HG03045 (cell line): ENCODE results near the gene ECSCR.
A peak's percentile ranks its signal among the peaks of the same experiment; 100 is the strongest.
"Not testable (repeated sequence)": the region's sequence is repeated elsewhere in the genome, so short reads cannot be mapped to it uniquely, and the experiment has no call there.

Experiments used
- ATAC-seq: cut with Tn5 transposase; IDR thresholded peaks from one replicate; pipeline ENCODE4 v1.9.1; 2021; ENCODE audit warnings: mild to moderate bottlenecking, moderate library complexity; ENCODE audit not compliant: unreplicated experiment

Gene ECSCR, protein sequence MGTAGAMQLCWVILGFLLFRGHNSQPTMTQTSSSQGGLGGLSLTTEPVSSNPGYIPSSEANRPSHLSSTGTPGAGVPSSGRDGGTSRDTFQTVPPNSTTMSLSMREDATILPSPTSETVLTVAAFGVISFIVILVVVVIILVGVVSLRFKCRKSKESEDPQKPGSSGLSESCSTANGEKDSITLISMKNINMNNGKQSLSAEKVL

DNA sequence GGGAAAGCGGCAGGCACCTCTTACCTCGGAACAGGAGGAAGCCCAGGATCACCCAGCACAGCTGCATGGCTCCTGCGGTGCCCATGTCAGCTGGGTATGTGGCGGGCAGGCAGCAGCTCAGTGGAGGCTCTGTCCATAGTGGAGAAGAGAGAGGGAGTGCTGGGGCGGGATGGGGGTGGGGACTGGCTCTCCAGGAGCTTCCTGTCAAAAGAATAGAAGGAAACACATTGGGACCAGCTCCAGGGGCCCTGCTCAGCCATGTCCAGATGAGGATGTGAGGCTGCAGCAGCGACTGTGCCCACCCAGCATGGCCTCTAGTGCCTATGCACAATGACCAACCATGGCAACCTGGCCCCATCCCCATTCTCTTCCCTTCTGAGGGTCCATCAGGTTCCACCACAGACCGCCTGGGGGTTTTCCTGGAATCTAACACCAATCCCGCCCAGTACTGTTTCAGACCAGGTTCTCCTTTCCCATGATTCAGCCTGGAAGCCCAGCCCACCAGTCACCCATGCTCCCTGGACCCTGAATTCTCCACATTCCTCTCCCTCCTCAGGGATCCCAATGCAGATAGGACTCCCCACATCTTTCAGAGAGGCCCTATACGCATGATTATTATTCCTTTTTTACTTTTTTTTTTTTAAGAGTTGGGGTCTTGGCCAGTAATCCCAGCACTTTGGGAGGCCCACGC is at the start of gene ECSCR:
TSS of gene ECSCR (minus strand) at position 158 of the 691 bp plus-strand sequence. CDS start at position 85, 73 bp downstream.
- ATAC-seq, result no peak

DNA sequence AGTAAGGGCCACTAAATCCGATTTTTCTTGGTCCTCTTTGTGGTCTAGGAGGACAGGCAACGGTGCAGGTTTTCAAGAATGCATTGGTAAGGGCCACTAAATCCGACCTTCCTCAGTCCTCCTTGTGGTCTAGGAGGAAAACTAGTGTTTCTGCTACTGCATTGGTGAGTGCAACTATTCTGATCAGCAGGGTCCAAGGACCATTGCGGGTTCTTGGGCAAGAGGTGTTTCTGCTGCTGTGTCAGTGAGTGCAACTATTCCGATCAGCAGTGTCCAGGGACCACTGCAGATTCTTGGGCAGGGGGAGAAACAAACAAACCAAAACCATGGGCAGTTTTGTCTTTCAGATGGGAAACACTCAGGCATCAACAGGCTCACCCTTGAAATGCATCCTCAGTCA is 42.2 kb upstream of the ECSCR start:
- not testable (repeated sequence) for ATAC-seq

DNA sequence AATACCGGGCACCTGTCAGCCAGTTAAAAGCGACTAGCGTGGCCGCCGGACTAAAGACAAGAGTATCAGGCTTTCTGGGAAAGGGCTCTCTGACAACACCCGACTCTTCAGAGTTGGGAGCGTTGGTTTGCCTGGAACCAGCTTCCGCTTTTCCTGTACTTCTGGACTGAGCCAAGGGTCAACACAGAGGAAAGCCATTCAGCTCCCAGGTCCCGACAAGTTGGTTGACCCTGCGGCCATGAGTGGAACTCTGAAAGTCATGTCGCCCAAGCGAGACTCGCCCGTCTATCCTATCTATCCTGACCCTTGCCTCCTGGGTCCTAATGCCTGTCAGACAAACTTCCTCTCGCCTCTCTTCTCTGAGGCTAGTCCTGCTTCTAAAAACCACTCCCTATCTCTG is 41.3 kb upstream of the ECSCR start:
- ATAC-seq, result not testable (repeated sequence)

DNA sequence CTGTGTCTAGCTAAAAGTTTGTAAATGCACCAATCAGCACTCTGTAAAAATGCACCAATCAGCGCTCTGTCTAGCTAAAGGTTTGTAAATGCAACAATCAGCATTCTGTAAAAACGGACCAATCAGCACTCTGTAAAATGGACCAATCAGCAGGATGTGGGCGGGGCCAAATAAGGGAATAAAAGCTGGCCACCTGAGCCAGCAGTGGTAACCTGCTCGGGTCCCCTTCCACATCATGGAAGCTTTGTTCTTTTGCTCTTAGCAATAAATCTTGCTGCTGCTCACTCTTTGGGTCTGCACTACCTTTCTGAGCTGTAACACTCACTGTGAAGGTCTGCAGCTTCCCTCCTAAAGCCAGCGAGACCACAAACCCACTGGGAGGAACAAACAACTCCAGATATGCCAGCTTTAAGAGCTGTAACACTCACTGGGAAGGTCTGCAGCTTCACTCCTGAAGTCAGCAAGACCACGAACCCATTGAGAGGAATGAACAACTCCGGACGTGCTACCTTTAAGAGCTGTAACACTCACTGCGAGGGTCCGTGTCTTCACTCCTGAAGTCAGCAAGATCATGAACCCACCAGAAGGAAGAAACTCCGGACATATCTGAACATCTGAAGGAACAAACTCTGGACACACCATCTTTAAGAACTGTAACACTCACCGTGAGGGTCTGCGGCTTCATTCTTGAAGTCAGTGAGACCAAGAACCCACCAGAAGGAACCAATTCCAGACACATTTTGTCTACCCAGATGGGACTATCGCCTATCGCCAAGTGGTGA is 40.7 kb upstream of the ECSCR start:
- ATAC-seq, result not testable (repeated sequence)

DNA sequence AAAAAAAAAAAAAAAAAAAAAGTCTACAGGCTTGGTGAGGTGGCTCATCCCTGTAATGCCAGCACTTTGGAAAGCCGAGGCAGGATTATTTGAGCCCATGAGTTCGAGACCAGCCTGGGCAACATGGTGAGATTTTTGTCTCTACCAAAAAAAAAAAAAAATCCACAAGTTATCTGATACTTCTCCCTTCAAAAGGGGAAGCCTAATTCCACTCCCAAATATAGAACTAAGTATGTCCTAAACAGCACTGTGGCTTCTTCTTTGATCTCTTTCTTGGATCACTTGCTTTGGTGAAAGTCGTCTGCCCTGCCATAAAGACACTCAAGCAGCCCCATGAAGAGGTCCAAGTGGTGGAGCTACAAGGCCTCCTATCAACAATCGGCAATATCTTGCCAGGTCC is 38.8 kb upstream of the ECSCR start:
- ATAC-seq, result no peak

DNA sequence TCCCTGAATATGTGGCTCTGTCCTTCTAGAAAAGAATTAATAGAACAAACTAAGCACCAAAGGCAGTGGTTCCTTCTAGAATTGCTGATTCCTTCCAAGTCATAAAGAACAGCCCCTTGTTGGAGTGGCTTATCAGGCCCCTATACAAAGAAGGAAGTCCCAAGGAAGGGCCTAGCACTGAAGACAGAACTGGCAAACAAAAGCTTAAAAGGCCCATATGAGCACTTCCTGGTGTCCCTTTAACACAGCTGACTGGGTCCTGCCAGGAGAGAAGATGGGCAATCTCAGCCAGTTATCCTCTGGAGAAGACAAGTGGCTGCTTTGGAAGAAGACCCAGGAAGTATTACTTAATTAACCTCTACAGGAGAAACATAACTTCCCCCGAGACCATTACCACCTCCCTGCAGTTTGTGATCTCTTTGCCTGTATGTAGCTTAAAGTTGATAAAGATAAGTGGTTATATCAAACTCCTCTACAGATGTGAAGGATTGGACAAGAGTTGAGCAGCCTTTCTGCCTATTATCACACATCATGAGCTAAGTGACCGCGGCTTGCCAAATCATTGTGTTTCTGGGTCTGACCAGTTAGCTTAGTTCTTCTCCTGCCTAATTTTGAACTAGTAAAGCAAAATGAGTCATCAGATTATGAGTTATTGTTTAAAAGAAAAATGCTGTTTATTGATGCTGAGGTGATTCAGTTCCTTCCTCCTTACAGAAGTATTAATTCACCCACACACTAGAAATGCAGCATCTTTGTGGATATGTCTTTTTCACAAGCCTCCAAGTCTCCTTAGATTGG is 33.3 kb upstream of the ECSCR start:
- ATAC-seq, result no peak

DNA sequence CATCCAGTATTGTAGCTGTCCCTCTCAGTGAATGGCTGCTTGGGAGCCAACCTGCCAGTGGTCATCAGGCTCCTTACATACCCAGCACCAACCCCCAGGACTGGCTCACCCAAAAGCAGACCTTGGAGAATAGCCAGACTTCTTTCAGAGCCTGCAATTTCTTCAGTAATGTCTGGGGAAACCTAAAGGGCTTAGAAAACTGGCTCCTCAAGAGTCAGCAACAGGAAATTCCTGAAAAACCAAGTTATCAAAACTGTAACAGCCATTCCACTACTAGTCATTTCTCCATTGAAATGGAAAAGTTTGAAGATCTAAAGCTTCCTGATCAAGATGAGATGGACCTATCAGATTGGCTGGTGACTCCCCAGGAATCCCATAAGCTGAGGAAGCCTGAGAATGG is 32.3 kb upstream of the ECSCR start:
- no peak for ATAC-seq

DNA sequence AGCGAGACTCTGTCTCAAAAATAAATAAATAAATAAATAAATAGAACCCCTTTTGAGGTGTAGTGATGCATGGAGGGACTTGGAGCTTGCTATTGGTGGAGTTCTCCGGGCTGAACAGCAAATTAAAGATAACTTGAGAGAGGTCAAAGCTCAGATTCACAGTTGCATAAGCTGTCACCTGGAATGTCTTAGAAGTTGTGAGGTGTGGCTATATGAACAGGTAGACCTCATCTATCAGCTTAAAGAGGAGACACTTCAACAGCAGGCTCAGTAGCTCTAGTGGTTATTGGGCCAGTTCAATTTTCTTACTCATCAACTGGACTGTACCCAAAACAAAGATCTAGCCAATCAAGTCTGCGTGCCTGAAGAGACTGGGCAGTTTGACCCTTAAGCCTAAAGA is 31.7 kb upstream of the ECSCR start:
- ATAC-seq, result no peak

DNA sequence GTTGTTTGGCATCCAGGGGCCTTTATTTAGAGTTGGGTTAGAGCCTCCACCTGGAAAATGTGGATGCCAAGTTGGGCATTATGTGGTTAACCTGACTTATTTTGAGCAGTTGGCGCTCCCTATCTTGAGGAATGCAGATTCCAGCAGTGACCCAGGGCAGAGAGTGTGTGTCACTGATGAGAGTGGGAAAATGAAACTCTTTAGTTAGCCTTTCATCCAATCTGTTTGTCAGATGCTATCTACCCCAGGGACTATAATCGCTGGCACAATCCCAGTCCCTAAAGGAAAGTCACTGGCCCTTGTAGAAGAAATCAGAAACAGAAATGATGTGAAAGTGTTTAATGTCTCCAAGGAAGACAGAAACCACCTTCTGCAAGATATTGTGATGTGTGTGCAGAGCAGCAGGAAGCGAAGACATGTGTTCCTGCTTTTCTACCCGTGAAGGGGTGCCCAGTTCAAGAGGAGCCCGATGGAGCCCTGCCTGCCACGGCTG is 30.2 kb upstream of the ECSCR start:
- no peak for ATAC-seq

DNA sequence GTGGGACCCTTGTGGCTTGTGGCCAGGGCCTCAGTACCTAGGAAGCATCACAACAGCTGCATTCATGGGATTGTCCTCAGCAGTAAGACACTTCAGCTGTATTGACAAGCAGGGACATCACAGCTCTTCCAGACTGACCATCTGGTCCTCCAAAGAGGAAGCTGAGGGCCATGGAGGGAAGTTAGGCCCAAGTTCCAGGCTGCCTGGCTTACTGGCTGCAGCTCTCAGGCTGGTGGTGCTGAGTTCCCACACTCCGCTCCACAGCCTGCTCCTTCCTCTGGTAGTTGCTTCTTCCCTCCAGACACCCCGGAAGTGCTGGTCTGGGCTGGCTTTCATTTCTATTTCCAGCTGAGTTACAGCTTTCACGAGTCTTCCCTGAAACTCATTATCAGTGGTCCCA is 25.7 kb upstream of the ECSCR start:
- ATAC-seq, result no peak

DNA sequence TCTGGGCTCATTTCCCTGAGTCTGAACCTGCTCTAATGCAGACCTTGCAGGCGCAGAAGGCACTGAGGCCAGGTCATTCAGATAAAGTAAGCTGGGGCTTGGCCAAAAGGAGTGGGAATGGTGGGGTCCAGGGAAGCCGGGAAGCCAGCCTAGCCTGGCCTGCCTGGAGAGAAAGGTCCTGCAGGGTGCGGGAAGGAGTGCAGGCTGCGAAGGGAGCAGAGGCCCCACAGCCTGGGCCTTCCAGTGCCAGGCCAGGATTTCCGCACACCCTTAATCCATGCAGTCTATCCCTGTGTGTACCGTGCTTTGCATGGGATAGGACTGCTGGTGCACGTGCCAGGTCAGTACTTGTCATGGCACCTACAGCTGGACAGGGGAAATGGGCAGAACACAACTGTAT is 23.7 kb upstream of the ECSCR start:
- no peak for ATAC-seq

DNA sequence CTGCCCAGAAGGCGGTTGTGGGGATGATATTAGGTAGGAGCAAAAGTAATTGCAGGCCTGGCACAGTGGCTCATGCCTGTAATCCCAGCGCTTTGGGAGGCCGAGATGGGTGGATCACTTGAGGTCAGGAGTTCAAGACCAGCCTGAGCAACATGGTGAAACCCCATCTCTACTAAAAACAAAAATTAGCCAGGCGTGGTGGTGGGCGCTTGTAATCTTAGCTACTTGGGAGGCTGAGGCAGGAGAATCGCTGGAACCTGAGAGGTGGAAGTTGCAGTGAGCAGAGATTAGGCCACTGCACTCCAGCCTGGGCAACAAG is 20.3 kb upstream of the ECSCR start:
- not testable (repeated sequence) for ATAC-seq

DNA sequence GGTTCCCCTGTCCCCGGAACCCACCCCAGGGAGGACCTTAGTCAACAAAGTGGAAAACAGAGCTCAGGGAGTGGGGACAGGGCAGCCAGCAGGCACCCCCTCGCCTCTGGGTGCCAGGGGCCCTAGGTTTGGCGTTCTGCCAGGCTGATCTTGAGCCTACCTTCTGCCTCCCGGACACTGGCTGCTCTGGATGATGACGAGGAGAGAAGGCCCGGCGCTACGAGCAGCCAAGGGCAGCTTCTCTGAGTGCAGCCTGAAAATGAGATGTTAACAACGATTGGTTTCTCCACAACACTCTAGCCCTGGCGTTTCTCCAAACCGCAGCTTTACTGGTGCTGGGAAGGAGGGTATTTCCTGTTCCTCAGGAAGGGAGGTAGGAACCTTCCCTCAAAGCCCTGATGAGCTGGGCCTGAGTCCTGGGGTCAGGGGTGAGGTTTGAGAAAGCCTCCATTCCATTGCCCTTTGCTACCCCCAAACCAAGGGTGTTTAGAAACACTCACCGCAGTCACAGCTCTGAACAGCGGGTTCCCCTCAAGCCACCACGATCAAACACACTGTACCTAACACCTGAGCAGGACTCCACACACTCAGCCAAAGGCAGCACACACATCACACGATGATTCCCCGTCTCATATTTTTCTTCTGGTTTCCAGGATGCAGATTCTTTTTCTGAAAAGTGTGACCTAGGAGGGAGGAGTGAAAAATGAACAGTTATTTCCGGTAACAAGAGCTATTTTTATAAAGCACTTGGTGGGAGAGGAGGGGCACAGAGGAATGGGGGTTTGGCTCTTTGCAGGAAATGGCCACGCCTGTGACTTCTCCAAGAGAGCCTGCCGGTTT is 19.7 kb upstream of the ECSCR start, which contains the start of gene STING1:
TSS of gene STING1 (minus strand) at position 709 of the 840 bp plus-strand sequence. CDS start 1,054 bp downstream, outside the sequence.
- ATAC-seq, result peak; percentile 45

DNA sequence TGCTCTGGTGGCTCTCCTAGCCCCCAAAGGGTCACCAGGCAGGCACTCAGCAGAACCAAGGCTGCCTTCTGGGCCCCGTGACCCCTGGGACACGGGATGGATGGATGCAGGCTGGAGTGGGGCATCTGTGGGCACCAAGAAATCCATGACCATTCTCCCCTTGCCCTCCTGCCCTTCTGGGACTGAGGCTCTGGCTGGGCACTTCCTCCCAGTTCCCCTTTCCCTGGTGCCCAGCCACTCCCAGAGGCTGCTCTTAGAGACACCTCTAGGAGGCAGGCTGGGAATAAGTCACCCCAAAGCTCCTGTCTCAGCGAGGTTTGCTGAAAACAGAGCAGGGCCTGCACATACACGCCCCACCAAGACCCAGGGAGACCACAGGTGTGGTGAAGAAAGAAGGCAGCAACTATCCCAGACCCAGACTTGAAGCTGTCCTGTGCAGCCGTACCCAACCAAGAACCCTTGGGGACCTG is 19.1 kb upstream of the ECSCR start:
- peak; percentile 23 for ATAC-seq

DNA sequence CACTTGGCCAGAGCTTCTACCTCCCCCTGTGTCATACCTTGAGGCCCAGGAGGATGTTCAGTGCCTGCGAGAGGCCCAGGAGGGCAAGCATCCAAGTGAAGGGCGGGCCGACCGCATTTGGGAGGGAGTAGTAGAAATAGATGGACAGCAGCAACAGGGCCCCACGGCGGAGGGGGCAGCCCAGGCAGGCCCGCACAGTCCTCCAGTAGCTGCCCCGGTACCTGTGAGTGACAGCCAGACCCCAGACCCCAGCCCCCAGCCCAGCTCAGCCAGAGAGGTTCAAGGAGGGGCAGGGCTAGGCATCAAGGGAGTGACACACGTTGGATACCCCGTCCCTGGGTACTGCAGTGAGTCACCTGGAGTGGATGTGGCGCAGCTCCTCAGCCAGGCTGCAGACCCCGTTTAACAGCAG is 18.6 kb upstream of the ECSCR start:
- ATAC-seq, result no peak

DNA sequence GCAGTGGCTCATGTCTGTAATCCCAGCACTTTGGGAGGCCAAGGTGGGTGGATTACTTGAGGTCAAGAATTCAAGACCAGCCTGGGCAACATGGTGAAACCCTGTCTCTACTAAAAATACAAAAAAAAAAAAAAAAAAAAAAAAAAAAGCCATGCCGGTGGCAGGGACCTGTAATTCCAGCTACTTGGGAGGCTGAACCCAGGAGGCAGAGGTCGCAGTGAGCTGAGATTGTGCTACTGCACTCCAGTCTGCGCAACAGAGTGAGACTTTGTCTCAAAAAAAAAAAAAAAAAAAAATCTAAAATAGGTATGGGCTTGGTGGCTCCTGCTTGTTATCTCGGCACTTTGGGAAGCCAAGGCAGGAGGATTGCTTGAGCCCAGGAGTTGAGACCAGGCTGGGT is 17.2 kb upstream of the ECSCR start:
- ATAC-seq, result not testable (repeated sequence)

DNA sequence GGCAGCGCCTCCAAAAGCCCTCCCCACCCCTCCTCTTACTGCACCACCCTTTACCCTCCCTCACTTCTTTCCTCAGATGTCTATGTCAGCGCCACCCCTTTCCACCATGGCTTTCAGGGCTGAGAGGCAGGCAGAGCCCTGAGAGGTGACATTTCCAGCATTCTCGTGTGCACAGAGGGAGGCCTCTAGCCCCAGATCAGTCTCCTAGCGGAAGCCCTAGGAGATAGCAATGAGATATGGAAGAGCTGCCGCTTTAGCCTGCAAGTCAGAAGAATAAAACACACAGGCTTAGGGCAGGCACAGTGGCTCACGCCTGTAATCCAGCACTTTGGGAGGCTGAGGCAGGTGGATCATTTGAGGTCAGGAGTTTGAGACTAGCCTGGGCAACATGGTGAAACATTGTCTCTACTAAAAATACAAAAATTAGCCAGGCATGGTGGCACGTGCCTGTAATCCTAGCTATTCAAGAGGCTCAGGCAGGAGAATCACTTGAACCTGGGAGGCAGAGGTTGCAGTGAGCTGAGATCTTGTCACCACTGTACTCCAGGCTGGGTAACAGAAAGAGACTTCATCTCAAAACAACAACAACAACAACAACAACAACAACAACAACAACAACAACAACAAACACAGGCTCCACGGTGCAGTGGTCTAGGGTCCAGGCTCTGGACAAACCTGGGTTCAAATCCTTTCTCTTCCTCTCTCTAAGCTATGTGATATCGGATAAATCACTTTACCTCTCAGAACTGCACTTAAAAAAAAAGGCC is 16.3 kb upstream of the ECSCR start:
- not testable (repeated sequence) for ATAC-seq

DNA sequence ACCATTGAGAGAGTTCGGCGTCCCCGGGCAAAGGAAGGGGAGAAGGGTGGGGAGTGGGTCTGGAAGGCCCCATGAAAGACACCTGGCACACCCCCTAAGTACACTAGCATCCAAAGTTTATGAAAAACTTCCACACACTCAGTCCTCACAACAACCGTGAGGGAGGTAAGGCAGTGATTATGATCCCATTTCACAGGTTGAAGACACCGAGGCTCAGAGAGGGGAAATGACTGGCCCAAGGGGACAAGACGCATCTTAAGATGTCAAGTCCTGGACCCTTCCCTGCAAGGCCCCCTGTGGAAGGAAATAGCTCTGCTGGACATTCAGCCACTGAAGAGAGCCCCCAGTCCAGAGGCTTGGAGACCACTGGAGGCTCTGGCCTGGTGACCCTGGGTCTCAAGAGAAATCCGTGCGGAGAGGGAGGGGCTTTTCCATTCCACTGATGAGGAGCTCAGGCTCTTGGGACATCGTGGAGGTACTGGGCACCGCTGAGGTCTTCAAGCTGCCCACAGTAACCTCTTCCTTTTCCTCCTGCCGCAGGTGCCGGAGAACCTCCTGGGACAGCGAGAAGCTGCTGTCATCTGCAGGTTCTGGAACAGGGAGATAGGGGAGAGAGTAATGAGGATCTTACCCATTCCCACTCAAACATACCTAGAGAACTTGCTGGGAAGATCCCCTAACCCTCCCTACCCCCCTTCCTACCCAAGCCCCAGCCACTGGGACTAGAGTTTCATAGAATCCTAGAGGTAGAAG is 13.5 kb upstream of the ECSCR start:
- ATAC-seq, result no peak
